Common myeloid progenitor, CD34-positive (primary cell): Measurements from ENCODE around the gene CREB5.

Source experiments
- CTCF ChIA-PET: fragments of 350-600 bp; sonication (Branson Sonifier 250); formaldehyde crosslinking; loops from one replicate; lab custom pipeline; 2021; ENCODE audit warnings: antibody characterized with exemption; lab: Charles Lee
- POLR2A ChIA-PET: fragments of 350-600 bp; sonication (Branson Sonifier 250); formaldehyde crosslinking; loops from one replicate; lab custom pipeline; 2021; ENCODE audit warnings: antibody characterized with exemption; lab: Charles Lee
- DNase-seq, 3 donors: peaks; one replicate each; pipeline versions ENCODE4 v3.0.0 to v3.0.0-alpha.2; 2013
- H3K27ac ChIP-seq, 2 experiments: 1 replicate in 1 of 2; 2 replicates in 1 of 2; pipeline ENCODE4 v1.7.0; 2013; ENCODE audit warnings: inconsistent platforms in 2 of 2, low read length in 2 of 2, mild to moderate bottlenecking in 2 of 2, low read depth in 1 of 2, moderate library complexity in 1 of 2; ENCODE audit not compliant: severe bottlenecking in 2 of 2, insufficient read depth in 1 of 2, poor library complexity in 1 of 2
- H3K27me3 ChIP-seq, 5 experiments: replicated peaks in 2 of 5; 1 replicate in 3 of 5; 2 replicates in 2 of 5; pipeline versions ENCODE4 v1.6.1 to v1.7.0; 2013; ENCODE audit warnings: low read length in 4 of 5, mild to moderate bottlenecking in 2 of 5, moderate library complexity in 2 of 5, inconsistent platforms in 1 of 5; ENCODE audit not compliant: insufficient read depth in 5 of 5, control insufficient read depth in 4 of 5
- H3K36me3 ChIP-seq, 4 experiments: 1 replicate in 2 of 4; 2 replicates in 2 of 4; pipeline versions ENCODE4 v1.6.1 to v1.7.0; 2013; ENCODE audit warnings: low read length in 3 of 4, control low read depth in 1 of 4, mild to moderate bottlenecking in 1 of 4; ENCODE audit not compliant: control insufficient read depth in 4 of 4, insufficient read depth in 4 of 4
- H3K4me1 ChIP-seq, 4 experiments: 1 replicate in 3 of 4; 2 replicates in 1 of 4; pipeline versions ENCODE4 v1.6.1 to v1.7.1; 2013; ENCODE audit warnings: low read length in 3 of 4, mild to moderate bottlenecking in 3 of 4, control low read depth in 1 of 4, inconsistent platforms in 1 of 4, moderate library complexity in 1 of 4; ENCODE audit not compliant: control insufficient read depth in 4 of 4, insufficient read depth in 4 of 4; ENCODE audit errors: control extremely low read depth in 1 of 4
- H3K4me3 ChIP-seq, 7 experiments: 1 replicate in 4 of 7; 2 replicates in 3 of 7; pipeline versions ENCODE4 v1.5.1 to v1.7.0; 2013; ENCODE audit warnings: mild to moderate bottlenecking in 7 of 7, low read length in 6 of 7, moderate library complexity in 6 of 7, inconsistent platforms in 2 of 7, low read depth in 2 of 7, control low read depth in 1 of 7; ENCODE audit not compliant: insufficient read depth in 4 of 7, control insufficient read depth in 1 of 7; ENCODE audit errors: extremely low read depth in 1 of 7
- H3K9me3 ChIP-seq, 5 experiments: 1 replicate in 4 of 5; 2 replicates in 1 of 5; pipeline versions ENCODE4 v1.6.1 to v1.7.1; 2013; ENCODE audit warnings: low read length in 4 of 5, mild to moderate bottlenecking in 2 of 5, inconsistent platforms in 1 of 5, low read depth in 1 of 5, moderate library complexity in 1 of 5; ENCODE audit not compliant: control insufficient read depth in 4 of 5, insufficient read depth in 2 of 5; ENCODE audit errors: control extremely low read depth in 1 of 5
- WGBS: methylation state at CpG from one replicate; pipeline ENCODE4 v1.1.5; 2013; ENCODE audit not compliant: insufficient coverage; 5-methylcytosine and 5-hydroxymethylcytosine counted together

Gene CREB5

DNA sequence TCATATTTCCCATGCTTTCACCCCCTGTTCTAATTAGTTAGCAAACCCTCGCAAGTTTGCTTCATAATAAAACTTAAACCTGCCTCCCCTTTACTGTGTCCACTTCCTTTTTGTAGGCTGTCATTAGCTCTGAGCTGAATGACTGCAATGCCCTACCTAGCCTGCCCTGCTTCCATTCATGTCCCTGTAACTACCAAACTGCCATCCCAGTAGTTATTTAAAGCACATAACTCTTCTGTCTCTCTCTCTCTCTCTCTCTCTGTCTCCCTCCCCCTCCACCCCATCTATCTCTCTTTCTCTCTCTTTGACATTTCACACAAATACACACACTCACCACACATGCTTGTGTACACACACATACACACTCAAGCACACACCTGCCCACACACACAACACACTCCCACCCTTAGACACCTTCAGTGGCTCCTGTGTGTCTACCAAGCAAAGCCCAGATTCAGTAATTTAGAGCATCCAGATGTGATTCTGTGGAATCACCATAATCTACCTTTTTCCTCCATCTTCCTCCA is 430.5 kb downstream of the CREB5 start:
- CTCF ChIA-PET, result interaction anchor here (2.6 kb wide), 1 partner anchor 10 kb away, joined by 7 read pairs; no protein-coding TSS in a partner anchor
- POLR2A ChIA-PET, result no interaction called here
- 100% methylated on average over 1 of the region's 1 CpG for WGBS
- no peak overlapping the region for H3K4me3 ChIP-seq
- H3K36me3 ChIP-seq, result no peaks in the 10 kb centered on the region
- DNase-seq, result no peak
- H3K4me1 ChIP-seq, result no peaks in the 10 kb centered on the region
- H3K27me3 ChIP-seq, result peaks cover 0 to 2% (median 0%) of the 10 kb centered on the region in 5 experiments
- no peak overlapping the region for H3K27ac ChIP-seq
- H3K9me3 ChIP-seq, result no peaks in the 10 kb centered on the region

DNA sequence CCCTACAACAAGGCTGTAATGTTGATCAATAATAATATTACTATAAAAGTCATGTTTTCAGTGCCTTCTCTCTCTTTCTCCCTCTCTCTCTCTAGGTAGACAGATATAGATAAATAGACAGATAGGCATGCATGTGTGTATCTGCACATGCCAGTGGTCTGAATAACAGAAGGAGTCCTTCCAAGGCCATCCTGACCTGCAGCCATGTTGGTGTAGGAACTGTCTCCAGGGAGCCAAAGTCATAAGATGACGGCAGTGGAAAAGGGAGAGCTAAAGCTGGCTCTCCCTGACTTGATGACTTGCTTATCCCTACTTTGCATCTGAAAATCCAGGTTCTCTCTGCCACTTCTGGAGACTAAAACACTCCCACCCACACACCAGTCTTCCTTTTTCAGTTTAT is 432.8 kb downstream of the CREB5 start:
- Histone ChIP-seq H3K4me1 (no peaks in the 10 kb centered on the region), H3K36me3 (no peaks in the 10 kb centered on the region), H3K9me3 (no peaks in the 10 kb centered on the region), H3K27ac (no peak overlapping the region), H3K4me3 (no peak overlapping the region), H3K27me3 (peaks cover 0 to 6% (median 0%) of the 10 kb centered on the region in 5 experiments)
- no peak for DNase-seq
- ChIA-PET CTCF (interaction anchor here (1.1 to 2.6 kb wide), 3 partner anchors 8 to 13 kb away, joined by 3 to 9 read pairs (median 7); no protein-coding TSS in a partner anchor), POLR2A (no interaction called here)
- WGBS, result 100% methylated on average over 1 of the region's 1 CpG

DNA sequence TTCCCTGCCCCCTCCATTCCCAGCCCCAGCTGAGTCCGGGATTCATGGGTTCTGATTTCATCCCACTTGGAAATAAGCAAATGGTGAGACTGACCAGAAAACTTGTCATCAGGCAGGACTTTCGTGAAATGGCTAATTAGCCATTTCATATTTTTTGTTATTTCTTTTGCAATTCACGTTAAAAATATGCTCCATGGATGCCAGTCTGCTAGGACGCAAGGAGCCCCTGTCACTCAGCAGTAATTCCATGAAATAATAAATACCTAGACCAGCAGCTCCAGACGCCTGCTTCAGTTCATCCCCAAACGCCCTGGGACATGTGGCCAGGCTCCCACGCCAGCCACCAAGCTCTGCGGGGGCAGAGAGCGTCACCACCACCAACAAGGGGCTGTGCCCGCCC is 434.9 kb downstream of the CREB5 start:
- Histone ChIP-seq H3K27me3 (peaks cover 0 to 24% (median 0%) of the 10 kb centered on the region in 5 experiments), H3K27ac (no peak overlapping the region), H3K9me3 (no peaks in the 10 kb centered on the region), H3K4me1 (no peaks in the 10 kb centered on the region), H3K4me3 (no peak overlapping the region), H3K36me3 (no peaks in the 10 kb centered on the region)
- CTCF ChIA-PET, result interaction anchor here (1.6 kb wide), 1 partner anchor 16 kb away, joined by 4 read pairs; no protein-coding TSS in a partner anchor
- POLR2A ChIA-PET, result interaction anchor here (0.7 kb wide), 1 partner anchor 21 kb away, joined by 4 read pairs; no protein-coding TSS in a partner anchor
- WGBS, result 87% methylated on average over 10 of the region's 10 CpGs
- no peak for DNase-seq

DNA sequence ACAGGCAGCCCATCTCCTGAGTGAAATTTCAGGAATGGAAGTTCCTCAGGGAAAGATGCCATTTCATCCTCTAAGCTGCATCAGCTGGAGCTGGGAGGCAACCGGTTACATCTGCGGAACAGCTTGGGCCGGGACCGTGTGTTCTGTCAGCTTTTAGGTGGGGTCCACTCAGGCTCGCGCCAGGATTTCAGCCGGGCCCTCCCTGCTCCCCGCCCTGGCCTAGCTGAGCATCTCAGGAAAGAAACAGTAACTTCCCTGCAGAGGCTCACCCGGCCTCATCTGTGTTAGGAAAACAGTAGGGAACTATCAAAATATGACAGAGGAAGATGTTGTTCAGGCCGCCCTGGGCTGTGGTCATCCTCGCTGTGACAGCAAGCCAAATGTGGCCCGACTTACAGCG is 435.4 kb downstream of the CREB5 start:
- no peaks in the 10 kb centered on the region for H3K36me3 ChIP-seq
- H3K27ac ChIP-seq, result no peak overlapping the region
- H3K4me3 ChIP-seq, result no peak overlapping the region
- ChIA-PET CTCF (no interaction called here), POLR2A (interaction anchor here (0.5 to 0.7 kb wide), 2 partner anchors 22 to 111 kb away, joined by 4 to 8 read pairs; no protein-coding TSS in a partner anchor)
- peaks cover 0 to 29% (median 1%) of the 10 kb centered on the region in 5 experiments for H3K27me3 ChIP-seq
- H3K4me1 ChIP-seq, result no peaks in the 10 kb centered on the region
- 98% methylated on average over 12 of the region's 13 CpGs for WGBS
- no peak for DNase-seq
- H3K9me3 ChIP-seq, result no peaks in the 10 kb centered on the region

DNA sequence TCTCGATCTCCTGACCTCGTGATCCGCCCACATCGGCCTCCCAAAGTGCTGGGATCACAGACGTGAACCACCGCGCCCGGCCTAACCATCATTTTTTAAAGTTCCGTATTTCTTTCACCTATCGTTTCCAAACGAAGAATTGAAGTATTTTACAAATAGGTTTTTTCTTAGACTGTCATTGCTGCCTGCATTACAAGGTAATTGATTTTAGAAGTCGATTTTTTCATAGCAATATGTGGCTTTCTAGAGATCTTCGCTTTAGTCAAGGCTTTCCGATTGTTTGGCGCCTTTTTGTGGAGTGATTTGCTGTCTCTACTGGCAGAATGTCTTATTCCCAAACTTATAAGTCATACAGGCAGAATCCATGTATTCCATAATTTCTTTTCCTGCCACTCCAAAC is 436.6 kb downstream of the CREB5 start:
- H3K4me3 ChIP-seq, result no peak overlapping the region
- POLR2A ChIA-PET, result no interaction called here
- CTCF ChIA-PET, result no interaction called here
- DNase-seq, result no peak
- no peaks in the 10 kb centered on the region for H3K9me3 ChIP-seq
- peaks cover 0 to 10% (median 9%) of the 10 kb centered on the region in 4 experiments for H3K4me1 ChIP-seq
- H3K36me3 ChIP-seq, result no peaks in the 10 kb centered on the region
- WGBS, result 98% methylated on average over 10 of the region's 15 CpGs
- peaks cover 0 to 35% (median 5%) of the 10 kb centered on the region in 5 experiments for H3K27me3 ChIP-seq
- H3K27ac ChIP-seq, result no peak overlapping the region

DNA sequence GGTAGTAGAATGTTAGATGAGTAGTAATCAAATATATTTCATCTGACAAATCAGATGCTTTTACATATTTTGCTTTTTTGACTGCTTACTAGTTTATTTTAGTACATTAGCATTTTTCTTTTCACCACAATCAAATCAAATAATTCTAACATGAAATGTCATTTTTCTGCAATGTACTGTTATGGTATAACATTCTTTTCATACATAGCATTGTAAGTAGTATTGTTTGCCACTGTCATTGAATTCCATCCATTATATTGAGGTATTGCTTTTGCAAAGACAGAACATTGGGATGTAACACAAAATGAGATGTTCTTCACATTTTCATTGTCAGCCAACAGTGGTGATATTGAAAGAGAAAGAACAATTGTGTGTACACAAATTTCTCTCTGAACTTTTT is 438.4 kb downstream of the CREB5 start:
- DNase-seq, result no peak
- ChIA-PET CTCF (no interaction called here), POLR2A (no interaction called here)
- Histone ChIP-seq H3K36me3 (no peaks in the 10 kb centered on the region), H3K9me3 (no peaks in the 10 kb centered on the region), H3K4me3 (no peak overlapping the region), H3K4me1 (peaks cover 0 to 12% (median 10%) of the 10 kb centered on the region in 4 experiments), H3K27ac (no peak overlapping the region), H3K27me3 (peaks cover 0 to 44% (median 8%) of the 10 kb centered on the region in 5 experiments)

DNA sequence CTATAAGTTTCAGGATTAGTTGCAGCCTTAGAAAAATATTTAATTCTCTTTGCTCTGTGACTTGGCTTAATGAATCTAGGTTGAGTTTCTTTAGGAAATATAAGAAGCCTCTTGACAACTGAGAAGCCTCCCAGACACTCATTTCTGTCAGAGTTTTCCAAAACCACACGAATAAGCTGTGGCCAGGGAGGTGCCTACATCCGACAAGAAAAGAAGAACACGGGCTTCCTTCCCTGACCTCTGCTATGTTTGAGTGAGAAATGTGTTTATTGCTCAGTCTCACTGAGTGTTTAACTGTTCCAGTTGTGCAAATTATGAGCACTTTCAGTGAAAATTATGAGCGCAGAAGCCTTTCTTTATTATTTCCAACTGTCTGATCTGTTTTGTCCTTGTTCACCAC is 440.8 kb downstream of the CREB5 start:
- WGBS, result no CpG with 5 or more reads among the region's 4 CpGs
- Histone ChIP-seq H3K4me3 (peak overlapping the region in 1 of 7 experiments; percentile 77), H3K36me3 (no peaks in the 10 kb centered on the region), H3K27ac (no peak overlapping the region), H3K9me3 (no peaks in the 10 kb centered on the region), H3K27me3 (peaks cover 0 to 44% (median 12%) of the 10 kb centered on the region in 5 experiments), H3K4me1 (peaks cover 0 to 12% (median 10%) of the 10 kb centered on the region in 4 experiments)
- CTCF ChIA-PET, result interaction anchor here (1.0 to 1.8 kb wide), 3 partner anchors 8 to 465 kb away, joined by 3 to 9 read pairs (median 5); no protein-coding TSS in a partner anchor
- POLR2A ChIA-PET, result interaction anchor here (0.6 to 0.7 kb wide), 2 partner anchors 457 to 1074 kb away, joined by 3 to 7 read pairs; no protein-coding TSS in a partner anchor
- peak; percentile 15 to 35 (median 29) for DNase-seq
